Astrocyte of the spinal cord (primary cell): ENCODE data around the gene MED14.
A peak's percentile ranks its signal among the peaks of the same experiment; 100 is the strongest.

Source experiments
- DNase-seq: peaks from one replicate; pipeline ENCODE4 v3.0.0; 2011; ENCODE audit warnings: low read depth, low spot score
- H3K4me3 ChIP-seq: 2 replicates; pipeline ENCODE4 v1.5.1; 2011; ENCODE audit warnings: low read depth, mild to moderate bottlenecking, low read length, moderate library complexity
- CTCF ChIP-seq: IDR thresholded peaks from 2 replicates; pipeline ENCODE4 v1.5.1; 2012; ENCODE audit warnings: low read depth, mild to moderate bottlenecking, low read length, inconsistent platforms
- in situ Hi-C: cut with HindIII; loops from 2 replicates; pipeline ENCODE4 v1.10.0; 2017; ENCODE audit warnings: low sequenced_read_pairs

The MED14 gene

GRCh38 chrX:40685362-40685918 lies 49.9 kb downstream of the MED14 start:
- DNase-seq: no peak
- no peak overlapping the region for H3K4me3 ChIP-seq
- in situ Hi-C loops: no loop called here
- no peak for TF ChIP-seq CTCF

DNA sequence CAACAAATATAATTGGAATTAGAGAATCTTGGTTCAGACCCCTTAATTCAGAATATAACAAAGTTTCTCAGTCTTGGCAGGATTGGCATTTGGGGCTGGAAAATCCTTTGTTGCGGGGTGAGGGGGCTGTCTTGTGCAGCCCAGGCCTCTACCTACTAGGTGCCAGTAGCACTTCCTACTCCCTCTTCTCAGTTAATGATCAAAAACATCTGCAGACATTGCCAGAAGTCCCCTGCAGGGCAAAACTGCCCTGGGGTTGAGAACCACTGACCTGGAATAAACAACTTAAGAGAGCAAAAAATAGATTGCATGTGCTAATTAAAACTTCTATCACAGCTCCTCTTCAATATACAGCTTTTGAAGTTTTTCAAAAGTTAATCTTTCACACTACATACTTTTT lies 51.2 kb downstream of the MED14 start:
- DNase-seq: no peak
- in situ Hi-C loops: no loop called here
- no peak for TF ChIP-seq CTCF
- H3K4me3 ChIP-seq: no peak overlapping the region

GRCh38 chrX:40683245-40683644 lies 52.1 kb downstream of the MED14 start:
- DNase-seq: no peak
- no peak overlapping the region for H3K4me3 ChIP-seq
- in situ Hi-C loops: no loop called here
- no peak for TF ChIP-seq CTCF

- in situ Hi-C loops: loop anchor here (25.0 kb wide), 1 partner anchor 441 kb away; no protein-coding TSS in a partner anchor
- no peak for TF ChIP-seq CTCF
- H3K4me3 ChIP-seq: no peak overlapping the region
- no peak for DNase-seq
Measured at GRCh38 chrX:40671126-40671525, 64.2 kb downstream of the MED14 start.

DNA sequence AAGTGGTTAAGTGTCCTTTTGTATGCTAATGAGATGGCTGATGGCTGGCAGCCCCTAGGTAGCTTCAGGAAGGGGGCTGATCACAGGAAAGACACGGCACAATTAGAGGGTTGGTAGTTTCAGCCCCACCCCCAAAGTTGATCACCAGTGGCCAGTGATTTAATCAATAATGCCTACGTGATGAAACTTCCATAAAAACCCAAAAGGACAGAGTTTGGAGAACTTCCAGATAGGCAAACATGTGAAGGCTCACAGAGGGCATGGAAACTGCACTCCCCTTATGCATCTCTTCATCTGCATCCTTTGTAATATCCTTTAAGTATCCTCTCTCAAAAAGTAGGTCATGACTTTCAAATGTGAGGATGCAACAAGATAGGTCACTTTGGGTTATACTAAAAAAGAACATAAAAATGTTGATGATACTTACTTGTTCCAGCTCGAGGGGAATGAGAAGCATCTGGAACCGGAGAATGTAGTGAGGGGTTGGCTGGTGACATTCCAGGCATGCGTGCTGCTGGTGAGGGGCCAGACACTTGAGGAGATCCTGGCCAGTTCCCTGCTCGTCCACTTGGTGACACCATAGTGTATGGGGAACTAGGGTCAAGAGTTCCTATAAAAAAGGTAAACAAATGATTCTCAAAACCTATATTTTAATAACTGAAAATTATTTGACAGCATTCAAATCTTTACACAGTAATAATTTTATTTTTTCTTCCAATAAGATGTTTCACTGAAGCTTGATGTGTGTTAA lies 71.3 kb downstream of the MED14 start:
- in situ Hi-C loops: loop anchor here (25.0 kb wide), 1 partner anchor 448 kb away; no protein-coding TSS in a partner anchor
- TF ChIP-seq CTCF: peak; percentile 49
- H3K4me3 ChIP-seq: no peak overlapping the region
- peak; percentile 6 for DNase-seq

DNA sequence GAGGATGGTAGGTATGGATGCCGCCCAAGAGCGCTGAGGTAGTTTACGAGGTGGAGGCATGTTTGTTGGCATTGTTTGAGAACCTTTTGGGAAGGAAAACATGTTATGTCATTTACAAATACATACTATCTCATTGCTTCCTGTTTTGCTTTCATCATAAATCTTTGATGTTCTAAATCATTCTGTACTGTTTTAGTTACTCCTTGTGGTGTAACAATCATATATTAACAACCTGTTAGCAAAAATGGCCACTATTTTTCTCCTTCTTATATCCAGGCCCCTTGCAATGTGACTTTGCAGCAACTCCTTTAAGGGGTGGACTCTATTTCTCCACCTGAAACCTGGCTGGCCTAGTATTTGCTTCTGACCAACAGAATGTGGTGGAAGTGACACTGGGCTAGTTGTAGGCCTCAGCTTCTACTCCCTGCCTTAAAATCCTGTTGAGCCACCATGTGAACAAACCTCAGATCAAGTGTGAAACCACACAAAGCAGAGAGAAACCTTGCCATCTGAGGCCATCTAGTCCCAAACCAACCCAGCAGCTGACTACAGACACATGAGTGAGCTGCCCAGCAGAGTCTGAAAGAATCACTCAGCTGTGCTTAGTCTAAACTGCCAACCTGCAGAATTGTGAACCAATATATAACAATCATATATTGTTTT lies 72.1 kb downstream of the MED14 start:
- no peak overlapping the region for H3K4me3 ChIP-seq
- no peak for DNase-seq
- in situ Hi-C loops: loop anchor here (25.0 kb wide), 1 partner anchor 449 kb away; no protein-coding TSS in a partner anchor
- no peak for TF ChIP-seq CTCF
